GM18505 (cell line): ENCODE data around the gene FBXL15.
"Not testable (repeated sequence)": the region's sequence is repeated elsewhere in the genome, so short reads cannot be mapped to it uniquely, and the experiment has no call there.

ENCODE experiments used
- ATAC-seq: cut with Tn5 transposase; IDR thresholded peaks from one replicate; pipeline ENCODE4 v1.9.1; 2021; ENCODE audit not compliant: unreplicated experiment
- POLR2A ChIP-seq: IDR thresholded peaks from 4 replicates; pipeline ENCODE4 v1.6.1; 2011; ENCODE audit warnings: borderline replicate concordance; ENCODE audit not compliant: insufficient read depth, insufficient read length; ENCODE audit errors: extremely low read depth

The FBXL15 gene

GRCh38 chr10:102434394-102435132 is 13.9 kb downstream of the FBXL15 start:
- TF ChIP-seq POLR2A: no peak
- no peak for ATAC-seq

- no peak for ATAC-seq
- no peak for TF ChIP-seq POLR2A
Measured at GRCh38 chr10:102435133-102435497, 14.5 kb downstream of the FBXL15 start.

- ATAC-seq: no peak
- TF ChIP-seq POLR2A: peak; percentile 79
Measured at GRCh38 chr10:102435529-102436233, 15.0 kb downstream of the FBXL15 start.

GRCh38 chr10:102436312-102436711 is 15.7 kb downstream of the FBXL15 start:
- no peak for TF ChIP-seq POLR2A

GRCh38 chr10:102437515-102437914 is 16.9 kb downstream of the FBXL15 start:
- no peak for TF ChIP-seq POLR2A

More at GRCh38 chr10:102436312-102436711, 15.7 kb downstream of the FBXL15 start:
- ATAC-seq: no peak

GRCh38 chr10:102438374-102438773 is 17.7 kb downstream of the FBXL15 start:
- no peak for ATAC-seq
- TF ChIP-seq POLR2A: no peak

More at GRCh38 chr10:102437515-102437914, 16.9 kb downstream of the FBXL15 start:
- ATAC-seq: no peak

GRCh38 chr10:102444851-102445250 is 24.2 kb downstream of the FBXL15 start:
- no peak for ATAC-seq
- no peak for TF ChIP-seq POLR2A

- no peak for TF ChIP-seq POLR2A
- ATAC-seq: peak; percentile 39
Measured at GRCh38 chr10:102449321-102450123, 28.9 kb downstream of the FBXL15 start.

GRCh38 chr10:102450124-102450373 is 29.4 kb downstream of the FBXL15 start:
- no peak for TF ChIP-seq POLR2A
- no peak for ATAC-seq

- peak; percentile 84 for TF ChIP-seq POLR2A
- ATAC-seq: peak; percentile 77
Measured at GRCh38 chr10:102450374-102451104, 29.9 kb downstream of the FBXL15 start.

- no peak for TF ChIP-seq POLR2A
- no peak for ATAC-seq
Measured at GRCh38 chr10:102451105-102451969, 30.7 kb downstream of the FBXL15 start, which contains the start of gene C10orf95. Gene C10orf95, minus strand, starts transcription at chr10:102451543. Its CDS starts 450 bp downstream, at chr10:102451093.

- no peak for TF ChIP-seq POLR2A
- no peak for ATAC-seq
Measured at GRCh38 chr10:102452672-102453340, 32.2 kb downstream of the FBXL15 start.

- TF ChIP-seq POLR2A: no peak
- ATAC-seq: no peak
Measured at GRCh38 chr10:102453502-102453901, 32.9 kb downstream of the FBXL15 start.

- not testable (repeated sequence) for ATAC-seq
Measured at GRCh38 chr10:102454662-102455487, 34.2 kb downstream of the FBXL15 start.
